ENCODE measurements around the gene LCE6A. TPM values are rescaled to one million over a fixed set of nuclear protein-coding genes. Genes with fewer than 3 reads are reported as not detected.

Gene LCE6A
- polyA plus RNA-seq, 1 experiment, result not detected

DNA sequence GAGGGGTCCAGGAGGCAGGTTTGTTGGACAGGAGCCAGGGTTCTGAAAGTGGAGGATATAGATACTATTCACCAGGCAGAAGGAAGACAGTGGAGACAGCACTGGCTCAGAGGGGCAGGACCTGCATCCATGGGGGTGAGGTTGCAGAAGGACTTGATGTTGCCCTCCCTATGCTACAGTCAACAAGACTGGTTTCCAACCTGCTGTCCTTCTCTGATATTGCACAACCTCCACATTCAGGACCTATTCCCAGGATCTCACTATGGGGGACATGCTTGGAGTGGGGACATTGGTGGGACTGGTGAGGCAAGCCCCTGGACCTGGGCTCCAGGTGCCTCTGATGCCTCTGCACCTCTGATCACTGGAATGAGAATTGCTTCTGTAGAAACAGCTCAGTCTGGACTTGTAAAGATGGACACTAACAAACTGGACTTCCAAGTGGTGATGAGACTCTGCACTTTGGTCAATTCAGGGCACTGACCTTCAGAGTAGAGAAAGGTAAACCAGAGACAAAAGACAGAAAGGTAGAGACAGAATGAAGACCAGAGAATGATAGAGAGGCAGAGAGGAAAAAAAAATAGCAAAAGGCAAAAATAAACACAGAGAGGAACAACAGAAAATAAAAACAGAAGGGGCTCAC is 37.0 kb downstream of the LCE6A start:
- Histone ChIP-seq H3K27ac (ENCODE audit: low read depth, low read length) (no peak overlapping the region), H3K27me3 (ENCODE audit: control insufficient read depth, insufficient read depth, low read length) (no peaks in the 10 kb centered on the region), H3K4me3 (ENCODE audit: low read depth, low read length) (no peak overlapping the region), H3K9me3 (ENCODE audit: control insufficient read depth, insufficient read depth, low read length) (0 out of 2 replicates have a peak, but pooled peaks cover 3% of the 10 kb centered on the region)
- CTCF ChIA-PET, result no interaction called here
- no peak for TF ChIP-seq CTCF (IDR thresholded peaks at IDR 0.05; ENCODE audit: low read depth, low read length)
- POLR2A ChIA-PET, result no interaction called here
- DNase-seq (ENCODE audit: low read depth, low spot score), result no peak

GRCh38 chr1:152880316-152880715 is 37.7 kb downstream of the LCE6A start:
- Histone ChIP-seq H3K27me3 (ENCODE audit: control insufficient read depth, insufficient read depth, low read length) (no peaks in the 10 kb centered on the region), H3K4me3 (ENCODE audit: low read depth, low read length) (no peak overlapping the region), H3K9me3 (ENCODE audit: control insufficient read depth, insufficient read depth, low read length) (0 out of 2 replicates have a peak, but pooled peaks cover 3% of the 10 kb centered on the region), H3K27ac (ENCODE audit: low read depth, low read length) (no peak overlapping the region)
- DNase-seq (ENCODE audit: low read depth, low spot score), result no peak
- ChIA-PET POLR2A (no interaction called here), CTCF (no interaction called here)
- no peak for TF ChIP-seq CTCF (IDR thresholded peaks at IDR 0.05; ENCODE audit: low read depth, low read length)

DNA sequence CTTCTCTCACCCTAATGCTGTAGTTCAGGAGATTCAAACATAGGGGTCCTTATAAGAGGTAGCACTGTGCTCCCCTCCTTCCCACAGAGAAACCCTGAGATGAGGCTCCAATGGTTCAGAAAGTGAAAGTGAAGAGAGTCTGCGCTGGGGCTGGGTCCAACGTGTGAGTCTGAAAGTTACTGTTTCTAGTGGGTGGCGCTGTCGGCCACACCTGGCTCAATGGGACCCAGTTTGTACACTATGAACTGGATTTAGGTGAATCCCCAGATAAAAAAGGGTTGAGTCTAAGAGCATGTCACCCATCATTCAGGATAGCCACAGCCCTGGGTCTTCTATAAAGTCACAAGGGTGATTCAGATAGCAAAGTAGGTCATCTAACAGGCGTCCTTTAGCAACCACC is 38.3 kb downstream of the LCE6A start:
- CTCF ChIA-PET, result no interaction called here
- DNase-seq (ENCODE audit: low read depth, low spot score), result no peak
- Histone ChIP-seq H3K27me3 (ENCODE audit: control insufficient read depth, insufficient read depth, low read length) (no peaks in the 10 kb centered on the region), H3K9me3 (ENCODE audit: control insufficient read depth, insufficient read depth, low read length) (0 out of 2 replicates have a peak, but pooled peaks cover 3% of the 10 kb centered on the region), H3K27ac (ENCODE audit: low read depth, low read length) (no peak overlapping the region), H3K4me3 (ENCODE audit: low read depth, low read length) (no peak overlapping the region)
- POLR2A ChIA-PET, result no interaction called here
- no peak for TF ChIP-seq CTCF (IDR thresholded peaks at IDR 0.05; ENCODE audit: low read depth, low read length)

DNA sequence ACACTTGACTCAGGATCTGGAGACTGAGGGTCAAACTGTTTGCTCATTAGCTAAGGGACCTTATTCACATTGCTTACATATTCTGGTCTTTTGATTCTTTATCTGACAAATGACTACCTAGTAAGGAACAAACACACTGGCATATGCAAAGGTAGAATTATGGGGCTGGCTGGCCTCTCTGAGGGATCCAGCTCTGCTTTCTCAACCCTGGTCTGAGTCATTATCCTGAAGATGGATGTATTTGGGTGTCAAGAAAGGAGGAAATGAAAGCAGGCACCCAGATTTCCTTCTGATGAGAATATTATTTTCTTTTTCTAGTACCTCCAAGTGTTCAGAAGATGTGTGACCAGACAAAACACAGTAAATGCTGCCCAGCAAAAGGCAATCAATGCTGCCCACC is 41.4 kb downstream of the LCE6A start:
- no peak for DNase-seq (ENCODE audit: low read depth, low spot score)
- ChIA-PET CTCF (no interaction called here), POLR2A (no interaction called here)
- no peak for TF ChIP-seq CTCF (IDR thresholded peaks at IDR 0.05; ENCODE audit: low read depth, low read length)
- Histone ChIP-seq H3K27ac (ENCODE audit: low read depth, low read length) (no peak overlapping the region), H3K9me3 (ENCODE audit: control insufficient read depth, insufficient read depth, low read length) (0 out of 2 replicates have a peak, but pooled peaks cover 3% of the 10 kb centered on the region), H3K27me3 (ENCODE audit: control insufficient read depth, insufficient read depth, low read length) (no peaks in the 10 kb centered on the region), H3K4me3 (ENCODE audit: low read depth, low read length) (no peak overlapping the region)

GRCh38 chr1:152884506-152884905 is 41.9 kb downstream of the LCE6A start:
- no peak for DNase-seq (ENCODE audit: low read depth, low spot score)
- CTCF ChIA-PET, result no interaction called here
- H3K27me3 ChIP-seq (ENCODE audit: control insufficient read depth, insufficient read depth, low read length), result no peaks in the 10 kb centered on the region
- no peak overlapping the region for H3K4me3 ChIP-seq (ENCODE audit: low read depth, low read length)
- H3K9me3 ChIP-seq (ENCODE audit: control insufficient read depth, insufficient read depth, low read length), result 0 out of 2 replicates have a peak, but pooled peaks cover 3% of the 10 kb centered on the region
- H3K27ac ChIP-seq (ENCODE audit: low read depth, low read length), result no peak overlapping the region
- POLR2A ChIA-PET, result no interaction called here
- no peak for TF ChIP-seq CTCF (IDR thresholded peaks at IDR 0.05; ENCODE audit: low read depth, low read length)
